Heart right ventricle (tissue), 16 donors: ENCODE results near the gene OLIG1. TPM values are rescaled to one million over a fixed set of nuclear protein-coding genes. Genes with fewer than 3 reads are reported as not detected.
A peak's percentile ranks its signal among the peaks of the same experiment; 100 is the strongest.

Experiments used
- ATAC-seq, 8 donors: fragments of 200-7000 bp; cut with Tn5 transposase; one replicate each; pipeline ENCODE4 v1.9.1; 2020; ENCODE audit warnings: mild to moderate bottlenecking in 8 of 8, moderate library complexity in 8 of 8, moderate number of reproducible peaks in 1 of 8
- DNase-seq, 2 donors: peaks; one replicate each; pipeline ENCODE4 v3.0.0-alpha.2; 2020
- H3K27ac ChIP-seq, 10 donors: fragments of 200-600 bp; sonication (generic) in 2 of 10; one replicate each; pipeline versions ENCODE4 v1.5.0 to v1.8.0; 2020 to 2022; ENCODE audit warnings: mild to moderate bottlenecking in 3 of 10
- H3K27me3 ChIP-seq, 7 donors: fragments of 200-600 bp; one replicate each; pipeline ENCODE4 v1.8.0; 2021 to 2022; ENCODE audit warnings: mild to moderate bottlenecking in 2 of 7
- H3K36me3 ChIP-seq, 9 donors: fragments of 200-600 bp; sonication (generic) in 1 of 9; one replicate each; pipeline versions ENCODE4 v1.5.0 to v1.8.0; 2020 to 2022; ENCODE audit warnings: mild to moderate bottlenecking in 2 of 9
- H3K4me1 ChIP-seq, 9 donors: fragments of 200-600 bp; sonication (generic) in 1 of 9; one replicate each; pipeline versions ENCODE4 v1.5.0 to v1.8.0; 2020 to 2022; ENCODE audit warnings: mild to moderate bottlenecking in 4 of 9
- H3K4me3 ChIP-seq, 10 donors: fragments of 200-600 bp; sonication (generic) in 2 of 10; one replicate each; pipeline versions ENCODE4 v1.5.0 to v1.8.0; 2020 to 2022; ENCODE audit warnings: mild to moderate bottlenecking in 7 of 10, moderate library complexity in 2 of 10
- H3K9me3 ChIP-seq, 11 donors: fragments of 200-600 bp in 10 of 11; sonication (generic) in 2 of 11; one replicate each; pipeline versions ENCODE4 v1.5.0 to v1.8.0; 2013 to 2022; ENCODE audit warnings: mild to moderate bottlenecking in 2 of 11, control low read depth in 1 of 11, moderate library complexity in 1 of 11
- CTCF ChIP-seq, 9 donors: fragments of 200-600 bp; sonication (generic) in 2 of 9; IDR thresholded peaks; one replicate each; pipeline versions ENCODE4 v1.5.0 to v1.8.0; 2021 to 2022; ENCODE audit warnings: antibody characterized with exemption in 9 of 9, mild to moderate bottlenecking in 5 of 9, moderate library complexity in 1 of 9
- WGBS, 2 donors: extraction: QIAGEN DNeasy Blood & Tissue Kit; methylation state at CpG; one replicate each; pipeline ENCODE4 v1.1.7; 2013; ENCODE audit warnings: inconsistent platforms in 1 of 2; 5-methylcytosine and 5-hydroxymethylcytosine counted together
- intact Hi-C, 10 donors: fragments of 100-400 bp; cut with DNase I; formaldehyde crosslinking; loops; one replicate each; pipeline versions ENCODE4 v1.11.1 to v1.14.2; 2022
- polyA plus RNA-seq, 2 donors: library from polyadenylated mRNA; stranded (reverse); fragments of 200-250 nt; gene quantifications; one replicate each; pipeline ENCODE4 v1.2.3, GENCODE V29; 2013
- total RNA-seq, 10 donors: library from RNA; stranded (reverse); fragmentation: NEBNext Ultra II Directional in 3 of 10; extraction: Animal tissue kit (Norgen Biotek cat#: 25700) in 3 of 10; gene quantifications; one replicate each; pipeline versions ENCODE4 v1.2.1 to v1.2.4, GENCODE V29; 2021 to 2023
- donor health status: Arrhythmogenic right ventricular cardiomyopathy.
- donor health status: ischemic (EF 13 %, LVEDD 7.1; RV severe dilation, severe dysfunction).
- donor health status: healthy with polysubstance abuse.
- donor health status: DM: no; HTN: yes; CAD: no.
- donor health status: DM: no; HTN: no; CAD: no.
- donor health status: ischemic (EF 25% LVEDD 6.9; RV normal size, moderate dysfunction).
- donor health status: ischemic (EF 25% LVEDD 5.7; RV mildly dilated, moderate dysfunction).
- donor health status: healthy.
- donor health status: DM: yes; HTN: yes; CAD: no.
- donor health status: Ischemic cardiomyopathy.
- donor health status: ischemic (EF 35%, LVEDD 5.7; RV mildly dilated, moderate dysfunction).
- donor health status: nonischemic (EF 11% LVEDD 7.7; RV severe dilation, severe dysfunction).
- donor health status: DM: yes; HTN: yes; CAD: no.
- donor health status: PGD.
- donor health status: ischemic (EF 29% LVEDD 5.4; RV normal size, mild dysfunction).
- donor health status: nonischemic (EF 23%, LVEDD 6.1; RV moderate dilation, normal function).

OLIG1 gene
- total and polyA plus RNA-seq, 12 donors = 0.09 to 0.49 (median 0.12) TPM; not detected in 8

- ATAC-seq (no peak), DNase-seq (no peak)
- intact Hi-C loops = no loop called here
- TF ChIP-seq CTCF (IDR thresholded peaks at IDR 0.05) = no peak
- Histone ChIP-seq H3K27me3 (peaks cover 0 to 74% (median 39%) of the 10 kb centered on the region in 7 donors), H3K9me3 (no peaks in the 10 kb centered on the region), H3K36me3 (no peaks in the 10 kb centered on the region), H3K27ac (no peak overlapping the region), H3K4me3 (no peak overlapping the region), H3K4me1 (no peaks in the 10 kb centered on the region)
- 67 to 72% methylated on average over 30 of the region's 30 CpGs for WGBS, 2 donors
Measured at GRCh38 chr21:33101300-33101911, 31.5 kb downstream of the OLIG1 start.

GRCh38 chr21:33105088-33105487 is 35.1 kb downstream of the OLIG1 start:
- intact Hi-C loops = no loop called here
- H3K27ac ChIP-seq = no peak overlapping the region
- no peak overlapping the region for H3K4me3 ChIP-seq
- H3K36me3 ChIP-seq = no peaks in the 10 kb centered on the region
- no peaks in the 10 kb centered on the region for H3K9me3 ChIP-seq
- ATAC-seq (no peak), DNase-seq (no peak)
- peaks cover 0 to 8% (median 0%) of the 10 kb centered on the region in 9 donors for H3K4me1 ChIP-seq
- H3K27me3 ChIP-seq = peaks cover 8 to 88% (median 69%) of the 10 kb centered on the region in 7 donors
- WGBS, 2 donors = 30 to 34% methylated on average over 2 of the region's 2 CpGs
- no peak for TF ChIP-seq CTCF (IDR thresholded peaks at IDR 0.05)

- Histone ChIP-seq H3K4me3 (no peak overlapping the region), H3K27ac (no peak overlapping the region), H3K27me3 (peaks cover 8 to 93% (median 77%) of the 10 kb centered on the region in 7 donors), H3K36me3 (no peaks in the 10 kb centered on the region), H3K4me1 (peaks cover 0 to 8% (median 0%) of the 10 kb centered on the region in 9 donors), H3K9me3 (no peaks in the 10 kb centered on the region)
- TF ChIP-seq CTCF (IDR thresholded peaks at IDR 0.05) = no peak
- intact Hi-C loops = no loop called here
- 75 to 81% methylated on average over 4 of the region's 4 CpGs for WGBS, 2 donors
- no peak for DNase-seq
- ATAC-seq = no peak
Measured at GRCh38 chr21:33108228-33108627, 38.3 kb downstream of the OLIG1 start.

- no peak for ATAC-seq
- H3K4me1 ChIP-seq = peaks cover 0 to 8% (median 0%) of the 10 kb centered on the region in 9 donors
- intact Hi-C loops = loop anchor here in 1 of 10 donors (5.0 kb wide), 1 partner anchor 107 kb away; no protein-coding TSS in a partner anchor
- WGBS, 2 donors = 11 to 12% methylated on average over 45 of the region's 45 CpGs
- H3K36me3 ChIP-seq = no peaks in the 10 kb centered on the region
- H3K27me3 ChIP-seq = peaks cover 8 to 94% (median 81%) of the 10 kb centered on the region in 7 donors
- H3K4me3 ChIP-seq = peak overlapping the region in 2 of 10 donors; percentile 5 to 22
- H3K27ac ChIP-seq = no peak overlapping the region
- no peak for TF ChIP-seq CTCF (IDR thresholded peaks at IDR 0.05)
- DNase-seq = no peak
- no peaks in the 10 kb centered on the region for H3K9me3 ChIP-seq
Measured at GRCh38 chr21:33109574-33110339, 39.8 kb downstream of the OLIG1 start.
